H1 (cell line): ENCODE data around the gene FOXA3. TPM values are rescaled to one million over a fixed set of nuclear protein-coding genes. Genes with fewer than 3 reads are reported as not detected.

Experiments
- CTCF ChIA-PET: fragments of 300-600 bp; sonication (Branson Sonifier 250); formaldehyde crosslinking; loops from one replicate; lab custom pipeline; 2021; ENCODE audit not compliant: partially characterized antibody; lab: Charles Lee
- POLR2A ChIA-PET: fragments of 300-600 bp; sonication (Branson Sonifier 250); formaldehyde crosslinking; loops from one replicate; lab custom pipeline; 2021; ENCODE audit warnings: inconsistent platforms; ENCODE audit not compliant: partially characterized antibody; lab: Charles Lee
- DNase-seq, 2 experiments: peaks; one replicate each; pipeline versions ENCODE4 v3.0.0 to v3.0.0-alpha.2; 2010 to 2022; ENCODE audit warnings: low spot score in 2 of 2, low read depth in 1 of 2, mixed read lengths in 1 of 2
- FAIRE-seq: peaks from 2 replicates; lab custom pipeline; 2011; peaks lifted over from hg19 to GRCh38; lab: Jason Lieb, UNC
- H2AFZ ChIP-seq: 2 replicates; pipeline ENCODE4 v1.8.1; 2012; ENCODE audit warnings: low read length, inconsistent platforms
- H2AK5ac ChIP-seq: 2 replicates; pipeline ENCODE4 v1.6.1; 2013; ENCODE audit warnings: low read depth, low read length
- H2BK120ac ChIP-seq: replicated peaks from 2 replicates; pipeline ENCODE3; 2013; ENCODE audit warnings: low read depth, low read length, inconsistent platforms
- H2BK12ac ChIP-seq: 2 replicates; pipeline ENCODE4 v1.6.1; 2013; ENCODE audit warnings: low read depth, low read length
- H2BK15ac ChIP-seq: 2 replicates; pipeline ENCODE4 v1.6.1; 2013; ENCODE audit warnings: low read length
- H2BK20ac ChIP-seq: 2 replicates; pipeline ENCODE4 v1.6.1; 2013; ENCODE audit warnings: low read length
- H2BK5ac ChIP-seq: 2 replicates; pipeline ENCODE4 v1.6.1; 2013; ENCODE audit warnings: low read depth, low read length
- H3K14ac ChIP-seq: 2 replicates; pipeline ENCODE4 v1.6.1; 2013; ENCODE audit warnings: inconsistent platforms; ENCODE audit not compliant: insufficient read length
- H3K18ac ChIP-seq: 2 replicates; pipeline ENCODE4 v1.6.1; 2013; ENCODE audit warnings: low read length; ENCODE audit errors: extremely low read depth
- H3K23ac ChIP-seq: 2 replicates; pipeline ENCODE4 v1.6.1; 2013; ENCODE audit warnings: inconsistent platforms; ENCODE audit not compliant: insufficient read length
- H3K23me2 ChIP-seq: 2 replicates; pipeline ENCODE4 v1.6.1; 2013; ENCODE audit warnings: low read depth, low read length
- H3K27ac ChIP-seq: 2 replicates; pipeline ENCODE4 v1.6.1; 2011; ENCODE audit warnings: low read depth, low read length, inconsistent platforms
- H3K27me3 ChIP-seq, 4 experiments: replicated peaks in 1 of 4; 1 replicate in 1 of 4; 2 replicates in 3 of 4; pipeline versions ENCODE4 v1.6.1 to v1.8.1; 2011 to 2013; ENCODE audit warnings: low read length in 3 of 4, mild to moderate bottlenecking in 3 of 4, inconsistent platforms in 2 of 4, mixed read lengths in 2 of 4, moderate library complexity in 1 of 4; ENCODE audit not compliant: control insufficient read depth in 3 of 4, insufficient read depth in 3 of 4; ENCODE audit errors: extremely low read depth in 1 of 4
- H3K36me3 ChIP-seq, 4 experiments: 2 replicates each; pipeline versions ENCODE4 v1.6.1 to v1.8.1; 2011 to 2013; ENCODE audit warnings: mild to moderate bottlenecking in 4 of 4, low read length in 3 of 4, moderate library complexity in 2 of 4, control low read depth in 1 of 4, inconsistent platforms in 1 of 4; ENCODE audit not compliant: insufficient read depth in 4 of 4, control insufficient read depth in 2 of 4
- H3K4ac ChIP-seq: replicated peaks from 2 replicates; pipeline ENCODE3; 2013; ENCODE audit warnings: low read length, low read depth, mixed read lengths, inconsistent platforms; ENCODE audit not compliant: insufficient read length
- H3K4me1 ChIP-seq, 4 experiments: replicated peaks in 1 of 4; 1 replicate in 1 of 4; 2 replicates in 3 of 4; pipeline versions ENCODE4 v1.6.1 to v1.8.1; 2011 to 2013; ENCODE audit warnings: low read length in 3 of 4, inconsistent platforms in 2 of 4, mixed read lengths in 1 of 4; ENCODE audit not compliant: insufficient read depth in 4 of 4, control insufficient read depth in 3 of 4
- H3K4me2 ChIP-seq, 2 experiments: 2 replicates each; pipeline versions ENCODE4 v1.6.1 to v1.8.1; 2011 to 2013; ENCODE audit warnings: low read depth in 2 of 2, low read length in 2 of 2, control low read depth in 1 of 2, inconsistent platforms in 1 of 2, mild to moderate bottlenecking in 1 of 2; ENCODE audit not compliant: insufficient read depth in 1 of 2
- H3K4me3 ChIP-seq, 4 experiments: fragments of 200-600, 300-600 bp in 1 of 4; sonication (generic), shearing (Covaris generic), sonication (Bioruptor Twin) in 1 of 4; 2 replicates each; pipeline versions ENCODE4 v1.5.1 to v1.8.1; 2011 to 2016; ENCODE audit warnings: low read length in 4 of 4, low read depth in 3 of 4, control low read depth in 2 of 4, inconsistent platforms in 2 of 4, mild to moderate bottlenecking in 2 of 4, mixed read lengths in 1 of 4, moderate library complexity in 1 of 4; ENCODE audit not compliant: insufficient read depth in 2 of 4; ENCODE audit errors: extremely low read depth in 1 of 4
- H3K56ac ChIP-seq: replicated peaks from 2 replicates; pipeline ENCODE3; 2013; ENCODE audit warnings: low read depth, mild to moderate bottlenecking, mixed read lengths, low read length, inconsistent platforms; ENCODE audit not compliant: insufficient read length
- H3K79me1 ChIP-seq: 2 replicates; pipeline ENCODE4 v1.6.1; 2013; ENCODE audit warnings: low read depth, low read length, control low read depth
- H3K79me2 ChIP-seq, 2 experiments: 2 replicates each; pipeline versions ENCODE4 v1.6.1 to v1.8.1; 2012 to 2013; ENCODE audit warnings: low read length in 2 of 2, mild to moderate bottlenecking in 2 of 2, inconsistent platforms in 1 of 2; ENCODE audit not compliant: insufficient read depth in 2 of 2, control insufficient read depth in 1 of 2
- H3K9ac ChIP-seq, 4 experiments: replicated peaks in 1 of 4; 1 replicate in 1 of 4; 2 replicates in 3 of 4; pipeline versions ENCODE4 v1.6.1 to v1.8.1; 2011 to 2013; ENCODE audit warnings: low read depth in 3 of 4, low read length in 3 of 4, control low read depth in 2 of 4, mild to moderate bottlenecking in 2 of 4, moderate library complexity in 2 of 4, inconsistent platforms in 1 of 4; ENCODE audit errors: extremely low read depth in 1 of 4
- H3K9me3 ChIP-seq, 2 experiments: 2 replicates each; pipeline versions ENCODE4 v1.6.1 to v1.8.1; 2012 to 2013; ENCODE audit warnings: mild to moderate bottlenecking in 2 of 2, moderate library complexity in 2 of 2, control low read depth in 1 of 2, inconsistent platforms in 1 of 2, low read depth in 1 of 2, low read length in 1 of 2, mixed read lengths in 1 of 2; ENCODE audit not compliant: insufficient read depth in 2 of 2
- H4K20me1 ChIP-seq, 2 experiments: replicated peaks in 1 of 2; 2 replicates each; pipeline versions ENCODE3 to v1.8.1; 2011 to 2013; ENCODE audit warnings: inconsistent platforms in 2 of 2, low read length in 2 of 2, mild to moderate bottlenecking in 1 of 2; ENCODE audit not compliant: insufficient read depth in 2 of 2, control insufficient read depth in 1 of 2
- H4K5ac ChIP-seq: 2 replicates; pipeline ENCODE4 v1.6.1; 2013; ENCODE audit warnings: low read length, low read depth, mixed read lengths, inconsistent platforms; ENCODE audit not compliant: insufficient read length
- H4K8ac ChIP-seq: 2 replicates; pipeline ENCODE4 v1.8.0; 2013; ENCODE audit warnings: mild to moderate bottlenecking, moderate library complexity, low read length, inconsistent platforms; ENCODE audit not compliant: insufficient read depth; ENCODE audit errors: extremely low read depth
- H4K91ac ChIP-seq: replicated peaks from 2 replicates; pipeline ENCODE3; 2013; ENCODE audit warnings: low read length, mixed read lengths, inconsistent platforms; ENCODE audit not compliant: insufficient read length
- BCL11A ChIP-seq, 2 experiments: IDR thresholded peaks; one replicate each; pipeline ENCODE4 v1.6.1; 2011; ENCODE audit warnings: low read depth in 2 of 2, low read length in 2 of 2, mild to moderate bottlenecking in 2 of 2
- POLR2A ChIP-seq, 2 experiments: IDR thresholded peaks; 1 replicate in 1 of 2; 2 replicates in 1 of 2; pipeline ENCODE4 v1.6.1; 2011; ENCODE audit warnings: low read depth in 2 of 2, low read length in 2 of 2, mild to moderate bottlenecking in 2 of 2; ENCODE audit errors: control extremely low read depth in 1 of 2
- WGBS, 2 experiments: shearing (Covaris generic) in 1 of 2; methylation state at CpG; one replicate each; pipeline versions ENCODE4 v1.1.6 to v1.1.7; 2013 to 2015; ENCODE audit warnings: low lambda C conversion rate in 2 of 2, mixed read lengths in 2 of 2, inconsistent platforms in 1 of 2, low coverage in 1 of 2, missing lambda C conversion rate in 1 of 2; ENCODE audit not compliant: insufficient replicate concordance in 2 of 2, insufficient coverage in 1 of 2, insufficient read length in 1 of 2; ENCODE audit errors: extremely low coverage in 1 of 2, missing lambda C conversion rate in 1 of 2; 5-methylcytosine and 5-hydroxymethylcytosine counted together
- polyA plus RNA-seq, 7 experiments: library from polyadenylated mRNA; depleted of rRNA in 3 of 7; stranded (reverse) in 5 of 7; unstranded in 2 of 7; fragments of >200 nt in 5 of 7; fragments of 200-250 nt in 2 of 7; gene quantifications; 1 replicate in 5 of 7; 2 replicates in 1 of 7; 4 replicates in 1 of 7; pipeline versions ENCODE4 v1.2.1 to v1.2.3, GENCODE V29; 2011 to 2013; ENCODE audit warnings: missing spikeins in 2 of 7, mixed read lengths in 2 of 7
- total RNA-seq: library from RNA; stranded (reverse); fragmentation: NEBNext Ultra II Directional; extraction: Animal tissue kit (Norgen Biotek cat#: 25700); gene quantifications from 2 replicates; pipeline ENCODE4 v1.2.1, GENCODE V29; 2021

The FOXA3 gene
- total and polyA plus RNA-seq, 2 of the 8 experiments (the other 6 are each of a cell fraction or from before 2014, with no cell fraction given) = 20.2 to 49.1 TPM

GRCh38 chr19:45876411-45877197 is 12.5 kb downstream of the FOXA3 start:
- ChIA-PET CTCF (no interaction called here), POLR2A (interaction anchor here (0.6 to 6.0 kb wide), 4 partner anchors 11 to 59 kb away, joined by 3 to 48 read pairs (median 3); partner anchors contain the start of genes FOXA3 and SYMPK)
- Histone ChIP-seq H3K4ac (no peak overlapping the region), H3K36me3 (peaks cover 0 to 15% (median 3%) of the 10 kb centered on the region in 4 experiments; a peak in 3 of 8 replicates), H2BK15ac (peak overlapping the region; percentile 36; the same call in 1 of the 2 replicates), H2BK12ac (peak overlapping the region; percentile 94; the same call in 1 of the 2 replicates), H3K79me2 (no peaks in the 10 kb centered on the region), H2AK5ac (no peak overlapping the region), H3K56ac (no peak overlapping the region), H3K27ac (no peak overlapping the region), H4K20me1 (peaks cover 5 to 8% of the 10 kb centered on the region in 2 experiments), H3K14ac (no peak overlapping the region), H4K8ac (peak overlapping the region; percentile 86), H2BK120ac (no peak overlapping the region), H3K9me3 (no peaks in the 10 kb centered on the region)
- no peak for TF ChIP-seq BCL11A (IDR thresholded peaks at IDR 0.05; ENCODE audit: low read depth in 2 of 2, low read length in 2 of 2)
- no peak for TF ChIP-seq POLR2A (IDR thresholded peaks at IDR 0.05; ENCODE audit: control extremely low read depth in 1 of 2, low read depth in 2 of 2, low read length in 2 of 2)
- TF ChIP-seq, all 59 proteins: peak for 0
- peak overlapping the region; percentile 66; the same call in 1 of the 2 replicates for H2BK5ac ChIP-seq
- peaks cover 6% of the 10 kb centered on the region; the same call in 1 of the 2 replicates for H3K23me2 ChIP-seq
- H3K79me1 ChIP-seq = peaks cover 3% of the 10 kb centered on the region; the same call in 1 of the 2 replicates
- 15% methylated on average over 26 of the region's 41 CpGs; no CpG with 5 or more reads in 1 of the 2 experiments for WGBS, 2 experiments
- DNase-seq (peak in 1 of 2 experiments; percentile 74), FAIRE-seq (no peak)
- H3K4me3 ChIP-seq = peak overlapping the region; percentile 34 to 67 (median 42)
- H2AFZ ChIP-seq = no peak overlapping the region
- peak overlapping the region; percentile 88 for H4K91ac ChIP-seq
- H3K9ac ChIP-seq = peak overlapping the region in 2 of 4 experiments; percentile 20 to 29; a peak in 2 of 7 replicates
- H3K4me2 ChIP-seq = peak overlapping the region; percentile 77
- H3K4me1 ChIP-seq = peaks cover 1 to 17% (median 13%) of the 10 kb centered on the region in 4 experiments
- H3K27me3 ChIP-seq = no peaks in the 10 kb centered on the region; a peak in 1 of 7 replicates
- peak overlapping the region; percentile 41 for H4K5ac ChIP-seq
- no peak overlapping the region for H3K23ac ChIP-seq
- H2BK20ac ChIP-seq = no peak overlapping the region
- H3K18ac ChIP-seq = no peak overlapping the region; the same call in 1 of the 2 replicates
